ENCODE measurements around the gene NFIX.

DNA sequence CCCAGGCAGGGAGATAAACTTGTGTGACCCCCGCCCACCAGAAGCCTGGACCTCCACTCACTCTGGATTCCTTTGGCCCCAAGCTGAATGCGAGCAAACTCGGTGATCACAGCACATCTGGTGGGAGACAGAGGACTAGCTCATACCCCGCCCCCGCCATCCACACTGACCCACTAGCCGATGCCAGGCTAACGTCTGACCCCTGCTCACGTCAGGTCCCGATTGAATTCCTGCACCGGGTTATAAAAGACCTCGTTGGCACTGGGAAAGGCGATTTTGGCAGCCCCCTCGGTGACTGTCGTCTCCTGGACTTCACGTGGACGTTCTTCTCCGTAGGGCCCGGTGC, 120.6 kb downstream of the NFIX start:
- no peak for TF ChIP-seq CTCF (IDR thresholded peaks at IDR 0.05)
- TF ChIP-seq POLR2A (IDR thresholded peaks at IDR 0.05) = no peak

Data from body of pancreas (tissue), 4 donors.